Endothelial cell of umbilical vein (primary cell): ENCODE data around the gene CERK.

Source experiments
- CTCF ChIP-seq, 2 donors: IDR thresholded peaks; 1 replicate in 1 of 2; 2 replicates in 1 of 2; pipeline ENCODE4 v1.5.1; 2011; ENCODE audit warnings: low read length in 2 of 2, mild to moderate bottlenecking in 2 of 2, moderate library complexity in 2 of 2, control low read depth in 1 of 2, inconsistent platforms in 1 of 2, low read depth in 1 of 2; ENCODE audit not compliant: insufficient read depth in 1 of 2; ENCODE audit errors: extremely low read depth in 1 of 2
- EZH2 ChIP-seq: IDR thresholded peaks from 2 replicates; pipeline ENCODE4 v1.6.1; 2012; ENCODE audit warnings: borderline replicate concordance, low read depth, mild to moderate bottlenecking, moderate library complexity, low read length, inconsistent platforms; ENCODE audit not compliant: severe bottlenecking
- FOS ChIP-seq: IDR thresholded peaks from 2 replicates; pipeline ENCODE4 v1.6.1; 2011; ENCODE audit warnings: mild to moderate bottlenecking, low read length, moderate library complexity, borderline replicate concordance; ENCODE audit not compliant: insufficient read depth
- GATA2 ChIP-seq: IDR thresholded peaks from 2 replicates; pipeline ENCODE4 v1.7.0; 2011; ENCODE audit warnings: low read depth, mild to moderate bottlenecking, moderate library complexity, mixed read lengths, low read length; ENCODE audit not compliant: insufficient read length, insufficient read depth
- POLR2A ChIP-seq: IDR thresholded peaks from 2 replicates; pipeline ENCODE4 v1.6.1; 2012; ENCODE audit warnings: low read depth, mild to moderate bottlenecking, control low read depth, low read length
- POLR2AphosphoS5 ChIP-seq: IDR thresholded peaks from 2 replicates; pipeline ENCODE4 v1.6.1; 2012; ENCODE audit warnings: low read depth, mild to moderate bottlenecking, control low read depth, low read length, moderate library complexity; ENCODE audit not compliant: insufficient read depth

GRCh38 chr22:46696229-46696518 lies 41.9 kb downstream of the CERK start:
- peak; percentile 6 for TF ChIP-seq POLR2AphosphoS5
- TF ChIP-seq CTCF (IDR thresholded peaks at IDR 0.05; ENCODE audit: extremely low read depth in 1 of 2, insufficient read depth in 1 of 2, low read depth in 1 of 2, low read length in 2 of 2): no peak
- no peak for TF ChIP-seq FOS
- no peak for TF ChIP-seq POLR2A
- no peak for TF ChIP-seq GATA2
- TF ChIP-seq EZH2: no peak
